ENCODE data around the gene AAGAB.

DNA sequence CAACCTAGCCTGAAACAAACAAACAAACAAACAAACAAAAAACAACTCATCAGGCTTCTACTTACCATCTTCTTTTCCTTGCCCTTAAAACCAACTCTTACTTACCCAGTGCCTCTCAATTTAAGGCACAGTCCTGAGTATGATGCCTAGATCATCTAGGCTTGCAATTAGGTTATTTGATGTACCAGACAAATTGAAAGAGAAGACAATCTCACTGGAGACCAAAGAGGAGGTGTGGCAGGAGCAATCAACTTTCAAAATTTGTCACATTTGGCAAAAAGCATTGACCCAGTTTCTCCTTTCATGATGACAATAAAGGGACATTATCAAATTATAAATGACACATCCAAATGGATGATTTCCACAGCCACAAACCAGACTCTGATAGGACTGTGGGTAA lies 36.0 kb downstream of the AAGAB start:
- TF ChIP-seq POLR2A (IDR thresholded peaks at IDR 0.05) (no peak), POLR2AphosphoS5 (IDR thresholded peaks at IDR 0.05) (no peak), EP300 (IDR thresholded peaks at IDR 0.05) (no peak)
- TF ChIP-seq, protein P1, sequence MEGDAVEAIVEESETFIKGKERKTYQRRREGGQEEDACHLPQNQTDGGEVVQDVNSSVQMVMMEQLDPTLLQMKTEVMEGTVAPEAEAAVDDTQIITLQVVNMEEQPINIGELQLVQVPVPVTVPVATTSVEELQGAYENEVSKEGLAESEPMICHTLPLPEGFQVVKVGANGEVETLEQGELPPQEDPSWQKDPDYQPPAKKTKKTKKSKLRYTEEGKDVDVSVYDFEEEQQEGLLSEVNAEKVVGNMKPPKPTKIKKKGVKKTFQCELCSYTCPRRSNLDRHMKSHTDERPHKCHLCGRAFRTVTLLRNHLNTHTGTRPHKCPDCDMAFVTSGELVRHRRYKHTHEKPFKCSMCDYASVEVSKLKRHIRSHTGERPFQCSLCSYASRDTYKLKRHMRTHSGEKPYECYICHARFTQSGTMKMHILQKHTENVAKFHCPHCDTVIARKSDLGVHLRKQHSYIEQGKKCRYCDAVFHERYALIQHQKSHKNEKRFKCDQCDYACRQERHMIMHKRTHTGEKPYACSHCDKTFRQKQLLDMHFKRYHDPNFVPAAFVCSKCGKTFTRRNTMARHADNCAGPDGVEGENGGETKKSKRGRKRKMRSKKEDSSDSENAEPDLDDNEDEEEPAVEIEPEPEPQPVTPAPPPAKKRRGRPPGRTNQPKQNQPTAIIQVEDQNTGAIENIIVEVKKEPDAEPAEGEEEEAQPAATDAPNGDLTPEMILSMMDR (IDR thresholded peaks at IDR 0.05): no peak

Measured in stomach (tissue), 4 donors.